ENCODE data around the gene SLC22A14.

DNA sequence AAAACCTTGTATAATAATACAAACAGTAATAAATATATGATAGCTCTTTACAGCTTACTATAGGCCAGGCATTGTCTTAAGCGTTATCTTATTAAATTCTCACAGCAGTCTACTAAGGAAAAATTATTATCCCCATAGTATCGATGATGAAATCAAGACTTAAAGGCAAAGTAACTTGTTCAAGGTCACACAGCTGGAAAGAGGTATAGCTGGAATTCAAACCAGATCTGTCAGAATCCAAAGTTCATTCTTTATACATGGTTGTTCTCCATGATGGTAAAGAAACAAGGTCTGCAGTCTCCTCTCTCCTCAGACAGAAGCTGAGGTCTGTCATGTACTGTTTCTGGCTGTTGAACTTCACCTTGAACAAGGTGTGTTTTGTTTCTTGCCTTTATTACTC, 31.9 kb upstream of the SLC22A14 start:
- no peak for TF ChIP-seq POLR2A (IDR thresholded peaks at IDR 0.05)
- no peak for TF ChIP-seq CTCF (IDR thresholded peaks at IDR 0.05)
